HUES6 (cell line): ENCODE measurements around the gene PPIF.

ENCODE experiments used
- H3K27ac ChIP-seq: 2 replicates; pipeline ENCODE4 v1.7.0; 2013; ENCODE audit warnings: low read depth, mild to moderate bottlenecking, low read length, inconsistent platforms
- H3K27me3 ChIP-seq: 2 replicates; pipeline ENCODE4 v1.6.1; 2013; ENCODE audit warnings: low read length; ENCODE audit not compliant: control insufficient read depth, insufficient read depth
- H3K36me3 ChIP-seq: 2 replicates; pipeline ENCODE4 v1.6.1; 2013; ENCODE audit warnings: low read length; ENCODE audit not compliant: control insufficient read depth, insufficient read depth
- H3K4me1 ChIP-seq: 2 replicates; pipeline ENCODE4 v1.6.1; 2013; ENCODE audit warnings: low read length; ENCODE audit not compliant: control insufficient read depth, insufficient read depth
- H3K4me3 ChIP-seq: 2 replicates; pipeline ENCODE4 v1.5.1; 2013; ENCODE audit warnings: low read depth, low read length
- H3K9ac ChIP-seq: one replicate; pipeline ENCODE4 v1.6.1; 2013; ENCODE audit warnings: mild to moderate bottlenecking, low read length
- H3K9me3 ChIP-seq: 2 replicates; pipeline ENCODE4 v1.6.1; 2013; ENCODE audit warnings: low read depth, low read length; ENCODE audit not compliant: control insufficient read depth, insufficient read depth

Gene PPIF

DNA sequence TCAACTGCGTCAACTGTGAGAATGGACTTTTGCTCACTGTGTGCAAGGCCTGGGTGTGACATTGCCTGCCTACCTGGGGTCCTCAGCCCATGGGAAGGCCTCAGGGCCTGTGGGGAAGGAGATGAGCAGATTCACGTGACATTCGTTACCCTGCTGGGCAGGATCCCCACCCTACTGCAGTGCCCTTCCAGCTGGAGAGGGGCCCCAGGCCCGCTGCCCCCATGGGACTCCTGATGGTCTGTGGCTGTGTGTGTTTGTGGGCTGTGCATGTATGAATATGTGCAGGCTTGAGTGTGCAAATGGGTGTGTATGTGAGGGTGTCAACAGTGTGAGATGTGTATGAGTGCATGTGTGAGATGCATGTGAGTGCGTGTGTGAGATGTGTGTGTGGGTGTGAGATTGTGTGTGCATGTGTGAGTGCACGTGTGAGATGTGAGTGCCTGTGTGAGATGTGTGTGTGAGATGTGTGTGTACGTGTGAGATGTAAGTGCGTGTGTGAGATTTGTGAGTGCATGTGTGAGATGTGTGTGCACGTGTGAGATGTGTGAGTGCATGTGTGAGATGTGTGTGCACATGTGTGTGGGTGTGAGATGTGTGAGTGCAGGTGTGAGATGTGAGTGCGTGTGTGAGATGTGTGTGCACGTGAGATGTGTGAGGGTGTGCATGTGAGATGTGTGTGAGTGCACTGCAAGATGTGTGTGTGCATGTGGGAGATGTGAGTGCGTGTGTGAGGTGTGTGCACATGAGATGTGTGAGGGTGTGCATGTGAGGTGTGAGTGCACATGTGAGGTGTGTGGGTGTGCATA lies 29.7 kb downstream of the PPIF start:
- Histone ChIP-seq H3K9me3 (peaks cover 3% of the 10 kb centered on the region; the same call in 1 of the 2 replicates), H3K36me3 (no peaks in the 10 kb centered on the region), H3K9ac (no peak overlapping the region), H3K4me3 (no peak overlapping the region), H3K27ac (no peak overlapping the region), H3K4me1 (peaks cover 9% of the 10 kb centered on the region), H3K27me3 (no peaks in the 10 kb centered on the region)

DNA sequence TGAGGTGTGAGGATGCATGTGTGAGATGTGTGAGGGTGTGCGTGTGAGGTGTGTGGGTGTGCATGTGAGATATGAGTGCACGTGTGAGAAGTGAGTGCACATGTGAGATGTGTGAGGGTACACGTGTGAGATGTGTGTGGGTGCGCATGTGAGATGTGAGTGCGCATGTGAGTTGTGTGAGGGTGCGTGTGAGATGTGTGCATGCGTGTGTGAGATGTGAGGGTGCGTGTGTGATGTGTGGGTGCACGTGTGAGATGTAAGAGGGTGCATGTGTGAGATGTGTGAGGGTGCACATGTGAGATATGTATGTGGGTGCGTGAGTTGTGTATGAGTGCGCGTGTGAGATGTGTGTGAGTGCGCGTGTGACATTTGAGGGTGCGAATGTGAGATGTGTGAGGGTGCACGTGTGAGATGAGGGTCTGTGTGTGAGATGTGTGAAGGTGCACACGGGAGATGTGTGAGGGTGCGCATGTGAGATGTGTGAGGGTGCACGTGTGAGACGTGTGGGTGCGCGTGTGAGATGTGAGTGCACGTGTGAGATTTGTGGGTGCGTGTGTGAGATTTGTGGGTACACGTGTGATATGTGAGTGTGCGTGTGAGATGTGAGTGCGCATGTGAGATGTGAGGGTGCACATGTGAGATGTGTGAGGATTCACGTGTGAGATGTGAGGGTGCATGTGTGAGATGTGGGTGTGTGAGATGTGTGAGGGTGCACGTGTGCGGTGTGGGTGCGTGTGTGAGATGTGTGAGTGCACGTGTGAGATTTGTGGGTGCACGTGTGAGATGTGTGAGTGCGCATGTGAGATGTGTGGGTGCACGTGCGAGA lies 30.5 kb downstream of the PPIF start:
- Histone ChIP-seq H3K27ac (no peak overlapping the region), H3K4me3 (no peak overlapping the region), H3K36me3 (no peaks in the 10 kb centered on the region), H3K9ac (no peak overlapping the region), H3K27me3 (no peaks in the 10 kb centered on the region), H3K9me3 (peaks cover 3% of the 10 kb centered on the region; the same call in 1 of the 2 replicates), H3K4me1 (peaks cover 17% of the 10 kb centered on the region)

DNA sequence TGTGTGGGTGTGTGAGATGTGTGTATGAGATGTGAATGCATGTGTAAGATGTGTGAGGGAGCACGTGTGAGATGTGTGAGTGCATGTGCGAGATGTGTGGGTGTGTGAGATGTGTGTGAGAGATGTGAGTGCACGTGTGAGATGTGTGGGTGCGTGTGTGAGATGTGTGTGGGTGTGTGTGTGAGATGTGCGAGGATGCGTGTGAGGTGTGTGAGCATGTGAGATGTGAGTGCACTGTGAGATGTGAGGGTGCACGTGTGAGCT lies 31.0 kb downstream of the PPIF start:
- no peaks in the 10 kb centered on the region for H3K36me3 ChIP-seq
- H3K9me3 ChIP-seq = peaks cover 3% of the 10 kb centered on the region; the same call in 1 of the 2 replicates
- no peak overlapping the region for H3K9ac ChIP-seq
- peaks cover 18% of the 10 kb centered on the region for H3K4me1 ChIP-seq
- no peak overlapping the region for H3K27ac ChIP-seq
- H3K27me3 ChIP-seq = no peaks in the 10 kb centered on the region
- H3K4me3 ChIP-seq = no peak overlapping the region

DNA sequence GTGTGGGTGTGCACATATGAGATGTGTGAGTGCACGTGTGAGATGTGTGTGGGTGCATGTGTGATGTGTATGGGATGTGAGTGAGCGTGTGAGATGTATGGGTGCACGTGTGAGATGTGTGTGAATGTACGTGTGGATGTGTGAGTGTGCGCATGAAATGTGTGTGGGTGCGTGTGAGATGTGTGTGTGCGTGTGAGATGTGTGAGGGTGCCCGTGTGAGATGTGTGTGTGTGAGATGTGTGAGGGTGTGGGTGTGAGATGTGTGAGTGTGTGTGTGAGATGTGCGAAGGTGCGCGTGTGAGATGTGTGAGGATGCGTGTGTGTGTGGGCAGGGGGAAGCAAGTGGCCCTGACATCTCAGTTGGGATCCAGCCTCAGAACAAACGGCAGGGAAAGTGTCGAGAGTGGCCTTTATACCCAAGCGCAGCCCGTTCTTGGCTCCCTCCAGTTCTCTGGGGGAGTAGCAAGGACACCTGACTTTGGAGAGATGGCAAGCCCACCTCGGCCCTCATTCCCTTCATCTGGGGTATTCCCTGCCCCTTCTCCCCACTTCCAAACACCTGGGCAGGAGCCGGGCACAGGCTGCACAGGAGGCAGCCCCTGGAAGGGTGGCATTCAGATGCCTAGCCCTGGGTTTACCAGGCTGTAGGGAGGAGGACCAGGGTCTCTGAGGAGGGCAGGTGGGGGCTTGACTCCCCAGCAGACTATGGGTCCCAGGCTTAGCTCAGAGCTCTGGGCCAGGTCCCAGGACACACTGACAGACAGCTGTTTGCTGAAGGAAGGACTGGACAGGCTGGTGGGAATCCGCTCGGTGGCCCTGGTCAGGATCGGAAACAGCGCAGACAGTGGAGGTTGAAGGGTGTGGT lies 31.6 kb downstream of the PPIF start:
- peaks cover 18% of the 10 kb centered on the region for H3K4me1 ChIP-seq
- no peak overlapping the region for H3K9ac ChIP-seq
- H3K9me3 ChIP-seq = peaks cover 3% of the 10 kb centered on the region; the same call in 1 of the 2 replicates
- H3K27me3 ChIP-seq = no peaks in the 10 kb centered on the region
- no peak overlapping the region for H3K27ac ChIP-seq
- H3K36me3 ChIP-seq = no peaks in the 10 kb centered on the region
- no peak overlapping the region for H3K4me3 ChIP-seq

DNA sequence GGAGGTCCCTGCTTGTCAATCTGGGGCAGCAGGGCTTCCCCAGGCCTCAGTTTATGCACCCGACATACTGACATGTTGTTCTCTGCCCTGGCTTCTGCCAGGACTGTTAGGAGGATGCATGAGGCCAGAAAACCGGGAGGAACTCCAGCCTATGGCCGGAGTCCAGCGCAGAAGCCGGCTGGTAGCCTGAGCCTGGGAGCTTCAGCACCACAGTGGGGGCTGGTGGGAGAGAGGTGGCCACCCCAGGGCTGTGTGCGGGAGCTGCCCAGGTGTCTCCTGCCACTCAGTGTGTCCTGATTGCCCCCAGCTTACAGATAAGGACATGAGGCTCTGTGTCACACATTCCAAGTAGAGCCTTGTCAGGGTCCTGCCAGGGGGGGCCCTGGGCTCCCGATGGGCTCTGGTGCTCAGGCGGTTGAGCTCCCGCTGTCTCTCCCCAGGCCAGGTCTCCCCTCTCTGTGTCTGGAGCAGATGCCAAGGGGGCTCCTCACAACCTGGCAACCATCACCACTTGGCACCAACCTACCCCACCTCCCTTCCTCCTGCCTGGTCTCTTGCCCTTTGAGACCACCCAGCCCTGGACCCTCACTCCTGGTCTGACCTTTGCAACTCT lies 32.3 kb downstream of the PPIF start:
- Histone ChIP-seq H3K4me3 (no peak overlapping the region), H3K36me3 (no peaks in the 10 kb centered on the region), H3K4me1 (peaks cover 18% of the 10 kb centered on the region), H3K27me3 (no peaks in the 10 kb centered on the region), H3K9ac (no peak overlapping the region), H3K27ac (no peak overlapping the region), H3K9me3 (peaks cover 3% of the 10 kb centered on the region; the same call in 1 of the 2 replicates)

DNA sequence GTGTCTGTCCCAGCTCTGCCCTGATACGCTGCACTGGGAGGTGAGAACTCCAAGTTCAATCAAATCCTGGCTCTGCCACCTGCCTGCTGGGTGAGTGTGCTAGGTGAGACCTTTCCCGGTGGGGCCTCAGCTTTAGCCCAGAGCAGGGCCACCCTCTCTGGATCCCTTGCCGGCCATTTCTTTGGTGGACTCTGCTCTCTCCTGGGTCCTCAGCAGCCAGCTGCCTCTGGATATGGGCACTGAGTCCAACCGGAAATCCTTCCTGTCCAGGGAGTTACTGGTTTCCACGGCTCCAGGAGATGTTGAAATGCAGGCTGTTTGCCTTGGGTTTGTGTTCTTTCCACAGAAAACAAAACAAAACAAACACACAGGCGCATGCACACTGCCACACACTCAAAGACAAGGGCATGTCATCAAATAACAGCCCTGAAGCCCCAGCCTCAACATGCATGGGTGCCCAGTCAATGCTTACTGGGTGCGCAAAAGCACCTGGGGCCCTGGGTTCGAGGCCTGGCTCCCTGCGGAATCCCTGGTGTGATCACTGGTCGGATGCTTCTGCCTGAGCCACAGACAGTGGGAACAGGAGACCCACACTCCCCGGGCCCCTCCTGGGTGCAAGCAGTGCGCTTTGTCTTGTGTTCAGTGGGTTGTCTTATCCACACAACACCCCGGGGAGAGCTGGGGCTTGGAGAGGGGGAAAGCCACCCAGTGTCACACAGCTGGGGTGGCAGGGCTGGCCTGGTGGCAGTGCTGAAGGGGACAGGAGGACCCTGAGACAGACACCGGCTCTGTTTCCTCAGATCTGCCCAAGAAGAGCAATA lies 33.1 kb downstream of the PPIF start:
- H3K9me3 ChIP-seq = peaks cover 3% of the 10 kb centered on the region; the same call in 1 of the 2 replicates
- no peak overlapping the region for H3K9ac ChIP-seq
- no peaks in the 10 kb centered on the region for H3K36me3 ChIP-seq
- no peak overlapping the region for H3K27ac ChIP-seq
- H3K4me1 ChIP-seq = peaks cover 15% of the 10 kb centered on the region
- no peak overlapping the region for H3K4me3 ChIP-seq
- H3K27me3 ChIP-seq = no peaks in the 10 kb centered on the region

DNA sequence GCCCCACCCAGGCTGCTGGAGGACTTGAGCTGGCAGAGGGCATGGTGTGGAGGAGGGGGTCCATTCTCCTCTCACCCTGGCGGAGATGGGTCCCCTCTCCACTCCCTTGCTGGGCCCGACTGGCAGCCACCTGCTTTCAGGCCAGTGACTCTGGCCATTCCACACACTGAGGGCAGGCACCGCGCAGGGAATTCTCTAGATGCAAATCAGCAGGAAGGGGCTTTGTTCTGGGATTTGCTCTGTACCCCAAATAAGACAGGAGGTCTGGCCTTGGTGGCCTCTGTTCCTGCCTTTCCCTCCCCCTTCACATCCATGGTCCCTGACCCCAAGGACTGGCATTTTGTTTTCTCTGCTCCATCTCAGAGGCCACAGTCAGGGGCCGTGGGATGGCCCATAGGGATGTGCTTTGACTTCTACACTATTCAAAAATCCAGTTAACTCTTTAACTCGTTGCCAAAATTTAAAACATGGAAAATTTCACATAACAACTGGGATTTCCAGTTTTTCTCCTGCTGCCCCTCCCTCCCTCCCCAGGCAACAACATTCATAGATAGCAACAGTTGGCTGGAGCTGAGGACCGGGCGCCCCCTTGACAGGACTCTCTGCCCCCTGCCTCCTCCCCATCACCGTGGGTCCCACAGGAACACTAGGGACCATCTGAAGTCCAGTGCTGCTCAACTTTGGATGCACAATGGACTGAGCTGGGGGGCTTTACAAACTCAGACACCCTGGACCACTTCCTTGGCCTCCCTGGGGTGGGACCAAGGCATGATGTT lies 33.9 kb downstream of the PPIF start:
- no peaks in the 10 kb centered on the region for H3K36me3 ChIP-seq
- H3K9ac ChIP-seq = peak overlapping the region; percentile 42
- peaks cover 15% of the 10 kb centered on the region for H3K4me1 ChIP-seq
- H3K27ac ChIP-seq = peak overlapping the region; percentile 32; the same call in 1 of the 2 replicates
- no peaks in the 10 kb centered on the region for H3K27me3 ChIP-seq
- H3K4me3 ChIP-seq = no peak overlapping the region
- peaks cover 3% of the 10 kb centered on the region; the same call in 1 of the 2 replicates for H3K9me3 ChIP-seq

DNA sequence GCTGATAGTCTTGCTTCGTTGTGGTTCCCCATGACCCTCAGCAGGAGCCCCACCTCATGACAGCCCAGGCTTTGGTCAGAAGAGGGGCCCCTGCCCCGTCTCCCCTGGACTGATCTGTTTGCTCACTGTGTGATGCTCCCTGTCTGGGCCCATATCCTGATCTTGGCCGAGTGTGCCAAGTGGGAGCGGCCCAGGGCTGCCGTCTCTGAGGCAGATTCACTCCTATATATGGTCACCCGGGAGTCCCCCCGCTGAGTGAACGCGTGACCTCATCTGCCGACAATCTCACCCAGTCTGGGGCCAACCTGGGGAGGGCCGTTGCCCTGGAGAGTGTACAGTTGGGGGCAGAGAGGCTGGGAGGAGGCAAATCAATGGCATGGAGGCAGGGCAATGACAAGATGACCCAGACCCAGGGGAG lies 34.5 kb downstream of the PPIF start:
- no peaks in the 10 kb centered on the region for H3K36me3 ChIP-seq
- H3K4me3 ChIP-seq = no peak overlapping the region
- H3K9ac ChIP-seq = peak overlapping the region; percentile 42
- no peaks in the 10 kb centered on the region for H3K27me3 ChIP-seq
- peaks cover 3% of the 10 kb centered on the region; the same call in 1 of the 2 replicates for H3K9me3 ChIP-seq
- H3K27ac ChIP-seq = peak overlapping the region; percentile 32; the same call in 1 of the 2 replicates
- H3K4me1 ChIP-seq = peaks cover 19% of the 10 kb centered on the region

DNA sequence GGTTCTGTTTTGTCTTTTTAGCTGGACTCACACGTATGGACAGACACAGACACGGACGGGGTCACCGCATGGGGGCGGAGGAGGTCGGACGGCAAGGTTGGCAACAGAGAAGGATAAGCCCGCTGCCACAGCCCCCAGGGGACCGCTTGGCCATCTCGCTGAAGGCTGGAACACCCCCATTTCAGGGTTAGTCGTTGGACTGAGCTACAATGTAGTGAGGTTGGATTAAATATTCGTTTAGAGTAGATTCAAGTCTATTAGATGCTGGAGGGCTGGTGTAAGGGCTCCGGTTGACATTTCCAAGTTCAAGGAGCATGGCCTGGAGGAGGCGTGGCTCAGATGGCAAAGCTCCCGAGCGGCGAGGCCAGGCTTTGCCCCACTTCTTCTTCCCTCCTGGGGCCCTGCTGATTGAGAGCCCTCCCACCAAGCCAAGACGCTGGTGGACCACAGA lies 35.2 kb downstream of the PPIF start:
- H3K4me3 ChIP-seq = no peak overlapping the region
- no peaks in the 10 kb centered on the region for H3K27me3 ChIP-seq
- peaks cover 19% of the 10 kb centered on the region for H3K4me1 ChIP-seq
- no peaks in the 10 kb centered on the region for H3K36me3 ChIP-seq
- no peak overlapping the region; the same call in 1 of the 2 replicates for H3K27ac ChIP-seq
- H3K9me3 ChIP-seq = peaks cover 1% of the 10 kb centered on the region; the same call in 1 of the 2 replicates
- H3K9ac ChIP-seq = peak overlapping the region; percentile 16
